HG02763 (cell line): ENCODE measurements around the gene ACACB.
"Not testable (repeated sequence)": the region's sequence is repeated elsewhere in the genome, so short reads cannot be mapped to it uniquely, and the experiment has no call there.

Source experiments
- ATAC-seq: cut with Tn5 transposase; IDR thresholded peaks from one replicate; pipeline ENCODE4 v1.9.1; 2021; ENCODE audit warnings: mild to moderate bottlenecking, moderate library complexity; ENCODE audit not compliant: unreplicated experiment

Gene ACACB

DNA sequence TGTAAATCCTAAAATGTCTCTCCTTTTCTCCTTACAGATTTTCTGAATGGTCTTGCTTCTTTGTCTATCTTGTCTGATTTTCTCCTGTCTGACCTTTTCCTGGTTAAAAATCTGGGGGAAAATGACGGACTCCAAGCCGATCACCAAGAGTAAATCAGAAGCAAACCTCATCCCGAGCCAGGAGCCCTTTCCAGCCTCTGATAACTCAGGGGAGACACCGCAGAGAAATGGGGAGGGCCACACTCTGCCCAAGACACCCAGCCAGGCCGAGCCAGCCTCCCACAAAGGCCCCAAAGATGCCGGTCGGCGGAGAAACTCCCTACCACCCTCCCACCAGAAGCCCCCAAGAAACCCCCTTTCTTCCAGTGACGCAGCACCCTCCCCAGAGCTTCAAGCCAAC lies 23.0 kb downstream of the ACACB start:
- ATAC-seq, result no peak

GRCh38 chr12:109139791-109140190 lies 23.4 kb downstream of the ACACB start:
- ATAC-seq, result no peak

GRCh38 chr12:109140560-109140959 lies 24.2 kb downstream of the ACACB start:
- no peak for ATAC-seq

GRCh38 chr12:109144224-109144623 lies 27.8 kb downstream of the ACACB start:
- ATAC-seq, result no peak

DNA sequence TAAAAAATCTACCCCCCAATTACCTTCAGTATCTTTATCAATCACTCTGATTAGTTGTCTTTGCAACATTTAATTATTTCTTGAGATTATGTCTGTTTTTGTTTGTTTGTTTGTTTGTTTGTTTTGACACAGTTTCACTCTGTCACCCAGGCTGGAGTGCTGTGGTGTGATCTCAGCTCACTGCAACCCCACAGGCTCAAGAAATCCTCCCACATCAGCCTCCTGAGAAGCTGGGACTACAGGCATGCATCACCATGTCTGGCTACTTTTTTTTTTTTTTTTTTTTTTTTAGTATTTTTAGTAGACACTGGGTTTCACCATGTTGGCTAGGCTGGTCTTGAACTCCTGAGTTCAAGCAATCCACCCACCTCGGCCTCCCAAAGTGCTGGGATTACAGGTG lies 30.7 kb downstream of the ACACB start:
- not testable (repeated sequence) for ATAC-seq

GRCh38 chr12:109147954-109148353 lies 31.6 kb downstream of the ACACB start:
- no peak for ATAC-seq

- no peak for ATAC-seq
Observed at GRCh38 chr12:109150124-109150640, 33.8 kb downstream of the ACACB start.

DNA sequence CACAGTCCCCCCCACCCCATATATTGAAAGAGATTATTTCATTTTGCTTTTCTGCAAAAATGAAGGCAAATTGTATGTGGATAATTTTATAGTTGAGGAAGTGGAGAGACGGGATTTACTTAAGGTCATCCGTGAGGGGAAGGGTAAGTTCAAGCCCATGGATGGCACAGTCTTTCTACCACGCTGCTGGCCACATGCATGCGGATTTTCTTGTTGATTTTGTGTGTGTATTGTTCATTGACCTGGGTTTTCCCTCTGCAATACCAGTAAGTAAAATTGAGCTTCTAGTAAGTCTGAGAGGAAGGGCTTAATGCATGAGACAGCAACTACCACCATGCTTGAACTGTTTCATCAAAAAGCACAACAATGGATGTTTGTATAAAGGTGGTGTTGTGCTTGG lies 35.1 kb downstream of the ACACB start:
- no peak for ATAC-seq

DNA sequence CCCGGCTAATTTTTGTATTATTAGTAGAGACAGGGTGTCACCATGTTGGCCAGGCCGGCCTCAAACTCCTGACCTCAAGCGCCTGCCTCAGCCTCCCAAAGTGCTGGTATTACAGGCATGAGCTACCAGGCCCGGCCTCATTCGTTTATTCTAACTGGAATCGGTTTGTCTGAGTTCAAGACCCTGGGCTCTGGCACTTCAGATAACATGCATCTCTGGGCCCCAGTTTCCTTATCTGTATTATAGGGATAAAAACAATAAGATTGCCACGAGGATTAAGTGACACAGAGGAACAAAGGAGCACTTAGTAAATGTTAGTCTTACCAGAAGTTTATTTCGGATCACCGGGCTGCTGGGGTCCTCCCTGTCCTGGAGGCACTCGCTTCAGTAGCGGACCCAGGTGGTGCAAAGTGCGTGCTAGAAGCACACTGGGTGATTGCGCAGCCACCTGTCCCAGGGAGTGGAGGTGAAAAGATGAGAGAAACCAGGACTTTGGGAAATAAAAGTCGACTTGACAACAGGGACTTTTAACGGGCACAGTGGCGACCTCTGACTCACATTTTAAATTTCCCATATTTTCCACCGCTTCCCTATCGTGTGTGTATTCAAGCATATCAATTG lies 37.5 kb downstream of the ACACB start:
- no peak for ATAC-seq

DNA sequence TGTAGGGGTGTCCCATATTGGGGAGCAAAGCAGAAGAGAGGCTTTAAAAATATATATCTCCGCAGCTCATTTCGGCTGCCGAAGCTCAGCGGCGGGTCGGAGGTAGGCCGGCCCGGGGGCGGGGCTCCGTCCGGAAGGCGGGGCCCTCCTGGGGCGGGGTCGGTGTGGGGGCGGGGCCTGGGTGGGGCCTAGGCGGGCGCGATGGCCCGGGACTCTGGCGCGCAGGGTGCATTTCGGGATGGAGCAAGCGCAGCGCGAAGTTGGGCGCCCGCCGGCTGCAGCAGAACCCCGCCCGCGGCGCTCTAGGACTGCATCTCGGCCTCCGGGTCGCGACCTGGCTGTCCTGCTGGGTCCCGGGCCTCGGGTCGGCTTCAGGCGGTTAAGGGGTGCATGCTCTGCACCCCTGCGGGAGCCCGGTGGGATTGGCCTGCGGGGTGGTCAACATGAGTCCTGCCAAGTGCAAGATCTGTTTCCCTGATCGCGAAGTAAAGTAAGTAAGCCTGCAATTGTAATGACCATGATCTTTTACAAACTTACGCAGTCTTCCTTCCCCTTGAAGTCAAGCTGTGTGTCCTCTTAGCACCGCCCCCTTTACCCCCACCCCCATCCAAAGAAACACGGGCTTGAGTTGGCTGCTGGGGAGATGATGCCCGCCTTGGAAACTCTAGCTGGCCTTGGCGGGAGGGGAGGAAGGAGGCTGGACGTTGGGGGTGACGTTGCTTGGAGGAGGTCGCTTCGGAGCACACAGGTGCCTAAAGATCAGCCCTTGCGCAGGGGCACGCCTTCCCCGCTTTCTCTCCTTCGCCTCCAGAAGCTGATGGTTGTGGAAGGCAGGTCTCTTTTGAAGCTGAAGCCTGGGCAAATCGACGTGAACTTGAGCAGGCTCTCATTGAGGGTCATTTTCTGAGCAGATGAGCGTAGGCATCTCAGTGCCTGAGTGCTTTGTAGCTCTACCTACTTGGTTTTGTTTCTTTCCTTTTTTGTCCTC lies 38.4 kb downstream of the ACACB start:
- ATAC-seq, result peak; percentile 78

GRCh38 chr12:109156036-109156435 lies 39.6 kb downstream of the ACACB start:
- ATAC-seq, result no peak

GRCh38 chr12:109156586-109156985 lies 40.2 kb downstream of the ACACB start:
- ATAC-seq, result no peak

DNA sequence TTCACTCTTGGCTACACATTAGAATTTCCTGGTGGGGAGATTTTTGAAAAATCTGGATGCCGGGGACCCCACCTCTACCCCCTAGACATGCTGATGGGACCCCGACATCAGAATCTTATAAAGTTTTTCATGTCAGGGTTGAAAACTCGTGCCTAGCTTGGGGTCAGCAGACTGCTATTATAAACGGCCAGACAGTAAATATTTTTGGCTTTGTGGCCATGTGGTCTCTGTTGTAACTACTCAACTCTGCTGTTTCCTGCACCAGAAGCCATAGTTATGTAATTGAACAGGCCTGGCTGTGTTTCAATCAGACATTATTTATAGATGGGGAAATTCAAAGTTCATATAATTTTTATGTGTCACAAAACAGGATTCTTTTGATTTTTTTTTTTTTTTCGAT lies 41.6 kb downstream of the ACACB start:
- no peak for ATAC-seq

DNA sequence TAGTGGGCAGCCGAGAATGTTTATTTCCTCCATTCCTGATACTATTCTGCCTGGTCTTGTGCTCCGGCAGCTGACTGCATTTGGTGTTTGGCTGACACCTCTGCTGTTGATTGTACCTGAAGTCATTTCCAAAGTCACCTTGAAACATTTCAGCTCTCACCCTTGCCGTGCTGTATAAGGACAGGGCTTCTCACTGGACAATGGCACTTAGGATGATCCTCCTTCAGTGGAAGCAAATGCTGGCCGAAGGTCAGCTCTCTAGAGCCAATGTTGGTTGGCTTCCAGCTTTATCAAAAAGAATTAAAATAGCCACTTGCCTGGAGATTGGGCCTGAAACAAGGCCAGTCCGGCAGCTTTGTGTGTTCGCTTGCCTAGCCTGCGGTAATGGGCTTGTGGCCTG lies 44.0 kb downstream of the ACACB start:
- ATAC-seq, result no peak

- ATAC-seq, result no peak
Observed at GRCh38 chr12:109160873-109161272, 44.5 kb downstream of the ACACB start.

- no peak for ATAC-seq
Observed at GRCh38 chr12:109162551-109162950, 46.2 kb downstream of the ACACB start.

GRCh38 chr12:109163167-109163566 lies 46.8 kb downstream of the ACACB start:
- ATAC-seq, result no peak

DNA sequence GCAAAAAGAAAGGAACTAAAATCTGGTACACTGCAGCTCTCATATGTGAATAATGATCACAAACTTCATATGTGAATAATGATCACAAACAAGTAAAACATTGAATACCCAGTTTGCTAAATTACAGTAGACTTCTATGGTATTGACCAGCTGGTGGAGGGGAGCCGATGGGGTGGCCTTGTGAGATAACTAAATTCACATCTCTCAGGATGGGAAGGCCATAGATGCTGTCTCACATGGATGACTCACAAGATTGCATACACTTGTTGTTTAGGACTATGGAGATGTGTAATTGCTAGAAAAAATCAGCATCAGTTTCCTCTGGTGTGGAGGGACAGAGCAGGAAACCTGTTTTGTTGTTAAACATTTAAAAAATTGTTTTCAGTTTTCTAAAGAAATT lies 49.2 kb downstream of the ACACB start:
- no peak for ATAC-seq

DNA sequence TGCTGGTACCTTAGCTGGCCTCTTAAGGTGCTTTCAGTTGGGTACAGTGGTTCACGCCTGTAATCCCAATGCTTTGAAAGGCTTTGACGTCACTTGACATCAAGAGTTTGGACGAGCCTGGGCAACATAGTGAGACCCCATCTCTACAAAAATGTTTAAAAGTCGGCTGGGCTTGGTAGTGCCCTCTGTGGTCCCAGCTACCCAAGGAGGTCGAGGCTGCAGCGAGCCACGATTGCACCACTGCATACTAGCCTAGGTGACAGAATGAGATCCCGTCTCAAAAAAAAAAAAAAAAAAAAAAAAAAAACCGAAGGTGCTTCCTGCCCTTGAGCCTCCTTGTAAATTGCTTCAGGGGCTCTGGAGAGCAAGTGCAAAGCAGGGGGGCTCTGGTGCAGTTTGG lies 50.0 kb downstream of the ACACB start:
- ATAC-seq, result no peak

GRCh38 chr12:109167781-109168180 lies 51.4 kb downstream of the ACACB start:
- no peak for ATAC-seq

DNA sequence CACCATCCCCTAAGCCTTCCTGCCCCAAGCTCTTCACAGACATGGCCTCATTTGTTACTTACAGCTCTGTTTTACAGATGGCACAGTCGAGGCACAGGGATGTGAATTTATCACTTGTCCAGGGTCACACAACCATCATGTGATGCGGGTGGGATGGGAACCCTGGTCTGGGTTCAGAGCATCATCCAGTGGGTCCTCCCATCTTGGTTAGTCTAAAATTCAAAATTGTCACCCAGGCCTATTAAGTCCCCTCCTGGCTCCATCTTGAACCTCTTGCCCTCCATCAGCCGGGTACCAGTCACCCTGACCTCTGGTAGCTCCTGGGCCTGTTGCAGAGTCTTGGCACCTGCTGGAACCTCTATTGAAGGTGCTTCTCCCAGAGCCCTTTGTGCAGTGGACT lies 52.9 kb downstream of the ACACB start:
- no peak for ATAC-seq

DNA sequence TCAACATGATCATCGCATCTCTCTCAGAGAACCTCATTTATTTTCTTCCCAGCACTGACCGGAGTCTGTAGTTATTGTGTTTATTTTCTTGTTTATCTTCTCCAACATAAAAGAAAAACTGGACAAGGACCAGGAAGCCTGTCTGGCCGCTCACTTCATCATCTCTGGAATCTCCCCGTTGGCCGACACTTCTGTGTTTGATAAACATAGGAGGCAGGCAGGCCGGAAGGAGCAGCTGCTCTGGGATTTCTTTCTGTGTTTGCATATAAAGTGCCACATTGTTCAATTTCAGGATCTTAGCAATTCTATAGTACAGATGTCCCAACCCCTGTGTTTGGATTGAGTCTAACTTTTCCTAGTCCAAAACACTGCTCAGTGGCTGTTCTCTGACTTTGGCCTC lies 53.3 kb downstream of the ACACB start:
- no peak for ATAC-seq
